ENCODE results near the gene RPS23.

DNA sequence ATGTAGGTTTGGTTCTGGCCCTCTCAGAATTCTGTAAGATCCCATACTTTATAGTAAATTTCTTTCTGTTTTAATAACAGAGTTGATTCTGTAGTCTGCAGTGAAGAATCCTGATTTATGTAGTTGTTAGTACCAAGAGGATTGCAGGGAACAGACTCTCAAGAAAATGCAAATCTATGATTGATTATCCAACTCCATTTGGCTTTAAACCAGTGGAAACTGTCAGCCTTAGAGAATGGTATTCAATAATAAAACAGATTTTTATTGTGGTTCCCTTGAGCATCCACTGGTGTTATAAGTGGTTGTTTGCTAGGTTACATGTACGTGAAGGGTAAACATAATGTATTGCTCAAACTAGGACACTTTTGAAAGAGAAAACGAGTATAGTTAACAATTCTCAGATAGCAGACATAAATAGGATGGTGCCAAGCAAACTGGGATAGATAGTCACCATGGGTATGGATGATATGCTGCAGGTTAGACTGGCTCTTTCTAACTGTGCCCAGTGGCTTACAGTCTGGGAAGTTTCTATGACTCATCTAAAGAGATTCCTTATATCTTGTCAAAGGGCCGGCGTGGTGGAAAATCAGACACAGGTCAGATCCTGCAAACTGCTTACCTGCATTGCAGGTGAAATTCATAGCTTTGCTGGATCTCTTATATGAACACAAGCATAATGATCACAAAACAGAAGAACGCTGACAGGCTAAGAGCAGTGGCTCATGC is 41.7 kb upstream of the RPS23 start:
- TF ChIP-seq EZH2 (IDR thresholded peaks at IDR 0.05; ENCODE audit: insufficient read depth, poor library complexity, severe bottlenecking) (no peak), EZH2phosphoT487 (IDR thresholded peaks at IDR 0.05; ENCODE audit: insufficient read depth, low read depth) (no peak)

Measured in GM23248 (cell line).